NCI-H1105 treated with DMSO at 0.1 percent for 48 hours (cell line): ENCODE results near the gene DCLRE1A.
"Not testable (repeated sequence)": the region's sequence is repeated elsewhere in the genome, so short reads cannot be mapped to it uniquely, and the experiment has no call there.

Experiments used
- DNase-seq: peaks from one replicate; lab custom pipeline; 2025; lab: John Stamatoyannopoulos, UW

DCLRE1A gene

DNA sequence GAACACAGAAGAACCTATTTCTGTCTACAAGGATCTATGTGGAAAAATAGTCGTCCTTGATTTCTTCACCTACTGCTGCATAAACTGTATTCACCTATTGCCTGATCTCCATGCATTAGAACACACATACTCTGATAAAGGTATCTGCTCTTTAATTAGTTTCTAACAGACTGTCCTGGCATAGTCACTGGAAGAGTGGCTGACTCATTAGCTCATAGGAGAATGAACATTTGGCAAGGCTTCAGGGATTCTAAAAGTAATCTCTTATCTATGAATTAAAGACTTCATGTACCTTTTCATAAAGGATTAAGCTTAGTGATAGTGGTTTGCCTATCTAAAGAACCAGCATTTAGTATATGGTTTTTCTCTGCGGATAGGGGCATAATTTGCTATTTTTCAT lies 4.7 kb upstream of the DCLRE1A start:
- DNase-seq = no peak

DNA sequence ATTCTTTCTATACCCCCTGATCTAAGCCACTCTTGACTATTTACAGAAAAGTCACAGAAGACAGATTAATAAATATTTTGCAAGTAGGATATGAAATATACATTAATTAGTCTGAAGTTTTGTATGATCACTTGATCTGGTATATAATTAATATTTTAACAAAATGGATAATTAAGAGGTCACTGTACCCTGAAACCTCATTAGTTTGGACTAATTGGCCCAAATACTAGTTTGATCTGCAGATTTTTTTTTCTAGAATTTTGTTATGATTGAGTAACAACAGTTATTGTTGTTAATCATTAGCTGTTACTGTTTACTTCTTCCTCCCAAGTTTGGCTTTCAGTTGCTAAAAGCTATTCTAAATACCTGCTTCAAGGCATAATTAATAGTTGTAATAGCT lies 3.3 kb upstream of the DCLRE1A start:
- DNase-seq = no peak

DNA sequence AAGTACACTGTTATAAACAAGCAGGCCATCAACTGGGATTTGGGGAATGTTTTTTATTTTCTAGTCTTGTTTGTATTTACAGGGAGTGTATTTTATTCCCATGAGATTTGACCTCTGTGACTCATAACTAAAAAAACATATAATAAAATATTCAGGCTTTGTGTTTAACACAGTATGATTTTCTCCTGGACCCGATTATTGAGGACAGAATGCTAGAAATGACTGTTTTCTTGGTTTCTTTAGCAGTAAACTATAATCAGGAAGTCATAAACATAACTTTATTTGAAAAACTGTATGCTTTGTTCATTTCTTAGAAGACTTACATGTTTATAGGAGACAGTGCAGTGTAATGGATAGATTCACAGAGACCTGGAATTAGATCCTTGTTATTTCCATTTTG lies 2.7 kb upstream of the DCLRE1A start:
- no peak for DNase-seq

DNA sequence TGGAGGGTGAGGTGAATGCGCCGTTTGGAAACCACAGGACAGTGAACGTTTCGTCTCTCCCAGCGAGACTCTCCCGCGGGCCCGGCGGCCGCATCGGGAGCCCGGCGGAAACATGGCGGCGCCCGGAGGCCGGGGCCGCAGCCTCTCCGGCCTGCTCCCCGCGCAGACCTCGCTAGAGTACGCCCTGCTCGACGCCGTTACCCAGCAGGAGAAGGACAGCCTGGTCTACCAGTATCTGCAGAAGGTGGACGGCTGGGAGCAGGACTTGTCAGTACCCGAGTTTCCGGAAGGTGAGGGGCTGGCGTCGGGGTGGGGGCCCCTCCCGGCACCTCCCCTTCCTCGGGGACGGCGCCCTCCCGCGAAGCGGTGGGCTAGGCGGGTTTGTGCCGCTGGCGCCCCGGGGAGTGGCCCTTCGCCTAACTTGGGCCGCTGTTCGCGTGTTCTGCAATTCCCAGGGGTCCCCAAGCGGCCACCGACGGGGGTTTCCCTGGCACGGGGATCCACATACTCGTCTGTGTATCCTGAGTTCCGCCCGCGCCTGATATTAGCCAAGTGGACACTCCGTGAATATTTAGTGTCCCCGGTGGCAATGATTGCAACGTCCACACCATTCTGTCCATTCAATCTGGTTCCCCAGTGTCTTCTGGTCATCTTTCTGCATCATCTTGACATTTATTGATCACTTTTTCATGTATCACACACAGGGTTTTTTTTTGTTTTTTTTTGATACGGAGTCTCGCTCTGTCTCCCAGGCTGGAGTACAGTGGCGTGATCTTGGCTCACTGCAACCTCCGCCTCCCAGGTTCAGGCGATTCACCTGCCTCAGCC lies 1.1 kb upstream of the DCLRE1A start:
- peak; percentile 36 for DNase-seq

DNA sequence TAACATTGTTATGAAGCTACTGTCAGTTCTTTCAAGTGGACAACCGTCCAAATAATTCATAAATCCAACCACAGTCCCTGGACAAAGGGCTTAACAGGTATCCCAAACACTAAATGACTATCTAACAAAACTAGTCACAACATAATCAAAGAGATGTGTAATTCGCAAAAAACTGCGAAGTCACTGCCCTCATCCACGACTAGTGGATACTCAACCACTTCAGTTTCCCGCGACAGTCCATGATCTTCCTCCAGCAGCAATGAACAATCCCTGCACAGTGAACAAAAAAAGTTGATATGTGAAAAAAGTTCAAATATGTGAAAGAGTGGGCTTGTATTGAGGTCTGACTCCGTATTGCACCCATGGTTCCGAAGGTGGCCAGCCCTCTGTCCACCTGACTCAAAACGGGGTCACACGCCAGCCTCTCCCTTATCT lies 287 bp downstream of the DCLRE1A start:
- no peak for DNase-seq

DNA sequence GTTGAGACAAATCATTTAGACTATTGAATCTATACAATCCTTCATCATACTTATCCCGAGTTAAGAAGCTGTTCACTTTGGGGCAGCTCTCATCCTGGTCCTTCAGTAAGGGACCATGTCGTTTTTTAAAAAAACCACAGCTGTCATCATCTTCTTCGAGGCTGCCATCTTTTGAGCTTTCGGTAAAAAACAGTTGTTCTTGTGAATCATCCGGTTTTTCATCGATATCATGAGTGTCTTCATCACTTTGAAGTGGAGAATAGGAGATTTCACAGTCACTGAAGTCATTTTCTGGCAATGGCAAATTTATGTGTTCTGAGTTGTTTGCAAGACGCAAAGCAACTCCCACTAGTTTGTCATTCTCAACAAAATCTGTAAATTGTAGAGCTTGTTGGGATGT lies 3.9 kb downstream of the DCLRE1A start:
- no peak for DNase-seq

DNA sequence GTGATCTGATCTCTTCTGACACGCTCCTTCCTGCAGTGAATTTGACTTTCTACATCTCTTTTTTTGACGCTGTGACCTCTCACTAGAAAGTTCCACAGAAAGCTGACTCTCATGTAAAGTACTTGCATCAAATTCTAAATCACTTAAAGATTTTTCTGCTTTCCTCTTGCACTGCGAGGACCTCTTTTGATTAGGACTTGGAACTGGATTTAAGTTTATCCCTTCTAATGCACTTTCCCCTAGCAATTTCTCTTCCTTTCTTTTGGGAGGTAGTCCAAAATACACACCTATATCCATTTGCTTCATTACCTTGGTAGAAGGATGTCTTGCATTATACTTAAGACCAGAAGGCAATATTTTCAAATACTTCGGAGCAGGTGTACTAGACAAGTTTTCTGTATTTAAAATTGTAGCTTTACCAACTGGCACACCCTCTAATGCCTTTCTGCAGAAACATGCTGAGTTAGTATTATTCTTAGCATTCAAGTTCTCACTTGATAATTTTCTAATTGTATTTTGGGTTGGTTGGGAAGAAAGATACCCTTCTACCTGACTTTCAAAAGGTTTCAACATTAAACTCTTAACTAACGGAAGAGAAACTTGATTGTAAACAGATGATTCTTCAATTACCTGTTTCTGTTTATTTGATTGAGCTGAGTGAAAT lies 4.6 kb downstream of the DCLRE1A start:
- no peak for DNase-seq

DNA sequence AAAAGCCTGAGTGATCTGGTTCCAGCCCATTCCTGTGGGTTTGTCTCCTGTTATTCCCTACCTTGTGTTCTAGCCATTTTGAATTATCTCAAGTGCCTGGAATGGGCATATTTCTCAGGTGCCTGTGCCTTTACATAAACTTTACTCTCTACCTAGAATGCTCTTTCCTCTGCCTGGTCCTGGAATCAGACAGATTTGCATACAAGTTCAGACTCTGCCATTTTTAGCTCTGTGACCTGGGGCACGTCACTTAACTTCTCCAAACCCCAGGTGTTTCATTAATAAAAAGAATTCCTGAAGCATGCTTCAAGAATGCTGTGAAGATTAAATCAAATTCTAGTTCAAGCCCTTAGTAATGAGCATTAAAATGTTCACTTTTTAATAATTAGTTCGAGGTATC lies 7.8 kb downstream of the DCLRE1A start:
- no peak for DNase-seq

DNA sequence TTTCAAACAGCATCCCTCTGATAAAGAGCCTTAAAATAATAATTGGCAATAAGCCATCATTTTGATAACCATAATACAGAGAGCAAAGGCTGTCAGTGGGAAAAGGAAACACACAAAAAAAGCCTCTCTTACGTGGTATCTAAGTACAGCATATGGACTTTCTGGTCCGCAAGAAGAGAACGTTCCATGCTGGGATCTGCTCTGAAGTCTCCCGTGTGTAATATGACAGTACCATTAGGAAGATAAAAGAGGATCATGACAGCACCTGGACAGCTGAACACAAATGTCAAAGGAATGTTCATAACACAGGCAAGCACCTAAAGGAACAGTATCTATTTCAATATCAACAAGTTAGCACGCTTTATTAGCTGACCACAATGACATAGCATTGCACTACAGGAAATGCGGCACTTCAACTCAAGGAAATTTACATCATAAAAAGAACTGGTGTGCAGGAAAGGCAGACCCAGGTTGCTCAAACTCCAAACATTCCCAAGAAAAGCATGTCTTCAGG lies 9.9 kb downstream of the DCLRE1A start:
- no peak for DNase-seq

DNA sequence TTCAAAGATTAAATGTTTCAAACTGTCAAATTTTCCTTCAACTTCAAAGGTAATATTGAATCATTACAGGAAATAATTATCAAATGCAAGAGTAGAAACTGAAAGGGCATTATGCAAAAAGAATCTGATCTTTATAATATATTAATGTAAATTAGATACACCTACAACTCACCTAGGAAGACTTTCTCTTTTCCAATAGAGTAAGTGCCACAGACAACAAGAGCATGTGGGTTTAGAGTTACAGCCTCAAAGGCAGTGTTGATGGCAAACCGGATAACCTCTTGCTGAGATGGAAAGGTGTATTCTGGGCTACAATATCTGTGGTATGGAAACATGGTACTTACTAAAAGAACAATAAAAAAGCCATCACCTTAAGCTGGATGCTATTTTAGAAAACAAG lies 11.7 kb downstream of the DCLRE1A start:
- DNase-seq = no peak

DNA sequence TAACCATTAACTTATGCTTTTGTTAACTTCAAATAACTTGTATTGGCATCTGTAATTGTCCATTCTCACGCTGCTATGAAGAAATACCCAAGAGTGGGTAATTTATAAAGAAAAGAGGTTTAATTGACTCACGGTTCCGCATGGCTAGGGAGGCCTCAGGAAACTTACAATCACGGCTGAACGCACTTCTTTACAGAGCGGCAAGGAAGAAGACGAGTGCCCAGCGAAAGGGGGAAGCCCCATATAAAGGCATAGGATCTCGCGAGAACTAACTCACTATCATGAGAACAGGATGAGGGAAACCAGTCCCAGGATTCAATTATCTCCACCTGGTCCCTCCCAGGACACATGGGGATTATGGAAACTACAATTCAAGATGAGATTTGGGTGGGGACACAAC lies 25.3 kb downstream of the DCLRE1A start:
- DNase-seq = not testable (repeated sequence)

DNA sequence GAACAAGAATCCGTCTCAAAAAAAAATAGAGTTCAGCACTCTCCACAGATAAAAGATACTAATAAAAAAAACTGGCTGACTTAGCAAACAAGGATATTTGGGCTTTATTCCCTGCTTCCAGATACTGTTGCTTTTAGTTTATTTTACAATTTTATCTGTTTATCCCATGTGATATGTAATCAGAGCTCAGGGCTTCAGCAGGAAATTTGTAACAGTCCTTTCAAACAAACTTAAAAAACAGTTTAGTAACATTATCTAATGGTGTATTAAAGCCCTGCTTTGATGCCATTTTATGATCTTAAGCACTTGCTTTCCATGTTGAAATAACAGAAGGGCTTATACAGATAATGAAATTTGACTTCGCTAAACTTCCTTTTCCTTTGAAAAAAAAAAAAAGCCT lies 28.1 kb downstream of the DCLRE1A start:
- no peak for DNase-seq

DNA sequence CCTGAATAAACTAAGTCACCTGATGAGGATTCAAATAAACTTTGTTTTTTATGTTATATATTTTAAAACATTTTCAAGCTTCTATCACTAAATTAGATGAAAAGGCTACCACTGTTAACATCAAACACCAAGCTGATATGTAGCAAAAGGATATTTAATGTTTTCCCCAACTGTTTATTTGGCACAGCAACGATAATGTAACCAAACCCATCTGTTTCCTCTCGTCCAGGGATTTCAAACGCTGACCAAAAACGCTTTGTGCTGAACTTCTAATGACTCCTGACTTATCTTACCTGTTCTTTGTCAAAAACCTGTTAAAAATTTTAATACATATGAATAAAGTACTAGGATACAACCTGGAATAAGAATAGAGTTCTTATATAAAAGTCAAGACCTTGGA lies 30.5 kb downstream of the DCLRE1A start:
- DNase-seq = no peak

DNA sequence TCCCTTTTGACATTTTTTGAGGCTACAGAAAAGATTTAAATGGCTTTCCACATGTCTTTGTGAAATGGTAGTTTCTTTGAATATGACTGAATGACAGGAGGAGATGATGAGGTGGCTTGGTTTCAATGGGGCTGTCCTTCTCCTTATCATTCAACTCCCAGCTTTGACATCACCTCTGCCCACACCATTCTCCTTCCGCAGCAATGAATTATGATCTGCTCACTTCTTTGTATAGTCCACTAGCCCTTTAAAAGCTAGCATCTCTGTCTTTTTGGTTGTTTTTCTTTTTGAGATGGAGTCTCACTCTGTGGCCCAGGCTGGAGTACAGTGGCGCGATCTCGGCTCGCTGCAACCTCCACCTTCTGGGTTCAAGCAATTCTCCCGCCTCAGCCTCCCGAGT lies 31.7 kb downstream of the DCLRE1A start:
- DNase-seq = no peak

DNA sequence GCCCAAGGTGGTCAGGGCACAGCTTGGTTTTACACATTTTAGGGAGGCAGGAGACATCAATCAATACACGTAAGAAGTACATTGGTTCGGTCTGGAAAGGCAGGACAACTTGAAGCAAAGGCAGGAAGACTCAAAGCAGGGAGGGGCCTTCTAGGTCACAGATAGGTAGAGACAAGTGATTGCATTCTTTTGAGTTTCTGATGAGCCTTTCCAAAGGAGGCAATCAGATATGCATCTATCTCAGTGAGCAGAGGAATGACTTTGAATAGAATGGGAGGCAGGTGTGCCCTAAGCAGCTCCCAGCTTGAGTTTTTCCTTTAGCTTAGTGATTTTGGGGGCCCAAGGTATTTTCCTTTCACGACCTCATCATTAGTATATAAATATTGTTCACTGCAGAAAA lies 32.6 kb downstream of the DCLRE1A start:
- not testable (repeated sequence) for DNase-seq

DNA sequence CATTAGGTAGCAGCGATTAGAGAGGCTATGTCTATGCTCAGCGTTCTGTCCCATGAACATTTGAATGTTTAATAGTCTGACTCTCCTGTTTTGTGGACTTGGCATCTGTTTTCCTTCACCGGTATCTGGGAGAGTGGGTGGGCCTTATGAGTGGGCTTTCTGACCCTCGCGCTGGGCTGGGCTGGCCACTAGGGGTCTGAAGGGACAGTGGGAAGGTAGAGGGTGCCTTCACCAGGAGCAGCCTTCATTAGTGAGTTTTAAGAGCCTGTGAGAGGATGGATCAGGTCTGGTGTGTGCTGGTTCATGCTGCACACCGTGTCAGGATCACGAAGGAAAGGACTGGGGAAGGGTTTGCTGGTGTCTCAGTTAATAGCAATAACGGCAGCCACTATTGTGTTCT lies 33.4 kb downstream of the DCLRE1A start:
- DNase-seq = no peak

DNA sequence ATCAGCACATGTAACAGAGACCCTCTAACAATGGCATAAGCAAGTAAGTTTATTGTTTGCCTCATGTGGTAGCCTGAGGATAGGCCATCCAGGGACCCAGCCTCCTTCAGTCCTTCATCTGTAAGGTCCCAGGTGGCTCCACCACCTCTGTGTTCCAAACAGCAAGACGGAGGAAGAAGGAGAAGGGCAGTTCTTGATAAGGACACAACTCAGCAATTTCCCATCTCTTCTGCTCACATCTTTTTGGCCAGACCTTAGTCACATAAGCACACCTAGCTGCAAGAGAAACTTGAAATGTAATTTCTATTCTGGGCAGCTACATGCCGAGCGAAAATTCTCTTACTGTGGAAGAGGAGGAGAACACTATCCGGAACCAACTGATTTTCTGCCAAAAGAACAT lies 33.9 kb downstream of the DCLRE1A start:
- no peak for DNase-seq

DNA sequence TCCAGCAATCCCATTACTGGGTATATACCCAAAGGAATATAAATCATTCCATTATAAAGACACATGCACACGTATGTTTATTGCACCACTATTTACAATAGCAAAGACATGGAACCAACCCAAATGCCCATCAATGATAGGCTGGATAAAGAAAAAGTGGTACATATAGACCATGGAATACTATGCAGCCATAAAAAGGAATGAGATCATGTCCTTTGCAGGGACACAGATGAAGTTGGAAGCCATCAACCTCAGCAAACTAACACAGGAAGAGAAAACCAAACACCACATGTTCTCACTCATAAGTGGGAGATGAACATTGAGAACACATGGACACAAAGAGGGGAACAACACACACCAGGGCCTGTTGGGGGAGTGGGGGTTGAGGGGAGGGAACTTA lies 39.2 kb downstream of the DCLRE1A start:
- not testable (repeated sequence) for DNase-seq

DNA sequence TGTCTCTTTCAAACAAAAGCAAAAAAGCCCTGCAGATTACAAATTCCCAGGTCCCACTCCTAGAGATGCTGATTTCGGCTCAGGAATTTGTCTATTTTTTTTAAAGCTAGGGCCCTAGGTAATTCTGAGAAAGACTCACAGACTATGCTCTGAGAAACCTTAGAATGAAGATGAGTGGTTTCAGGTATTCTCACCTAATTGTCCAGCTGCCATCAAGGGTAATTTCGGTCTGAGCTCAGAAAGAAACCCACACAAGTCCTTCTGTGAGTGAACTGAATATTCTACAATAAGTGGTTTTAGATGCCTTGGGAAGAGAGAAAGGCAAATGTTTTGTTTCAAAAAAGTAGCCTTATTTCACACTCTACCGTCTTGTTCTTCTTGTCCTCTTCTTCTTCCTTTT lies 45.7 kb downstream of the DCLRE1A start:
- no peak for DNase-seq

DNA sequence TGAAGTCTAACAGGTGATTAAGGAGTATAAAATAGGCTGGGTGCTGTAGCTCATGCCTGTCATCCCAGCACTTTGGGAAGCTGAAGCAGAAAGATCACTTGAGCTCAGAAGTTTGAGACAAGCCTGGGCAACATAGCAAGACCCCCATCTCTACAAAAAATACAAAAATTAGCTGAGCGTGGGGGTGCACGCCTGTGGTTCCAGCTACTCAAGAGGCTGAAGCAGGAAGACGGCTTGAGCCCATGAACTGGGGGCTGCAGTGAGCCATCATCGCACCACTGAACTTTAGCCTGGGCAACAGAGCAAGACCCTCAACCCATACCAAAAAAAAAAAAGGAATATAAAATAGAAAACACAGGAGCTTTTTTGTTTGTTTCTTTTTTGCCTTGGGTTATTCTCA lies 47.4 kb downstream of the DCLRE1A start:
- DNase-seq = no peak

DNA sequence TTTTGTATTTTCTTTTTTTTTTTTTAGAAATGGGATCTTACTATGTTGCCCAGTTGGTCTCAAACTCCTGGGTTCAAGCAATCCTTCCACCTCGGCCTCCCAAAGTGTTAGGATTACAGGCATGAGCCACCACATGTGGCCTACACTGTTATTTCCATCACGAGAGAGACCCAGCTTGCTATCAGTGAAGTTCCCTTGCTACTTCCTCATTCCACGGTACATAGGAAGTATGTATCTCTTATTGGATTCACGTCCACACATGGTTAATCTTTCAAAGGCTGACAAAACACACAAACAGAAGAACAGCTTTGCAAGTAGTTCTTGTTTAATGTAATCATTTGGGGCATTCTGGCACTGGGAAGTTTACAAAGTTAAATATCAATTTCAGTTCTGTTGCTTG lies 50.9 kb downstream of the DCLRE1A start:
- no peak for DNase-seq

DNA sequence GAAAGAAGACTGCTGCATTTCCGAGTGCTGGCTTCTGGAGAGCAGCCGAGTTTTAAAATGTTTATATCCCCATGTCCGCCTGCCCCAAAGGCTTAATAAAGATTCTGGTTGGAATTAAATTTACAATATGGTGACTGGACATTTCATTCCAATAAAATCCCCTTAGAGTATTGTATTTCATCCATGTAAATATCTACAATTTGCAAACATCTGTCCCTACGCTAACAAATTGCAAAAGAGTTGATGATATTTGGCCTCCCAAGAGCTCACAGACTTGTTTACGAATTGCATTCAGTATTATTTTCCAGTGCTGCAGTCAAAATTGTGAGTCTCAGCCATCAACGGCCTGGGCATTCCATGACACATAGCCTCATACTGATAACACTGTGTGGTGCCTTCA lies 52.3 kb downstream of the DCLRE1A start:
- no peak for DNase-seq

DNA sequence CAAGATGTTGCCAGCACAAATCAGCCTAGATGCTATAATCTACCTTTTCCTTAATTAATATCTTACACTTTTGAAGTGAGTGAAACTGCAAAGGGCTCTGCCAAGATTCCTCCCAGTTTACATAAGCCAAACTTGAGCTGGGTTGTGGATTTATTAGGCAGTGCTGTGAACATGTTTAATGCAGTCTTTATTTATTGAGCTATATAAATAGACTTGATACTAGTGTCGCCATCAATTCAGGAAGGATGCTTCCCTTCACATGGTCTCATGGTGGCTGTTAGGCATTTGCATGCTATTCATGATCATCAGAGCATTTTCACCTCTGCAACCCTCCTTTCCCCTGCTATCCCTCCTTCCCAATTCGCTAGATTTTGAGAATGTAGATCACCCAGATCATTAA lies 62.2 kb downstream of the DCLRE1A start:
- DNase-seq = no peak
